Left colon (tissue), 2 donors: ENCODE results near the gene PDE4D. TPM values are rescaled to one million over a fixed set of nuclear protein-coding genes. Genes with fewer than 3 reads are reported as not detected.
A peak's percentile ranks its signal among the peaks of the same experiment; 100 is the strongest.

ENCODE experiments used
- ATAC-seq: fragments of 200-7000 bp; cut with Tn5 transposase; one replicate; pipeline ENCODE4 v1.9.1; 2020; ENCODE audit warnings: mild to moderate bottlenecking, moderate library complexity
- DNase-seq, 2 donors: peaks; one replicate each; pipeline ENCODE4 v3.0.0-alpha.2; 2020
- intact Hi-C, 2 donors: fragments of 100-400 bp; cut with DNase I in 1 of 2; cut with micrococcal nuclease in 1 of 2; formaldehyde crosslinking; loops; one replicate each; pipeline versions ENCODE4 v1.11.2 to v1.14.0; 2022; cut with DNase I, micrococcal nuclease
- total RNA-seq, 2 donors: library from RNA; stranded (reverse); fragmentation: NEBNext Ultra II Directional; extraction: Animal tissue kit (Norgen Biotek cat#: 25700); gene quantifications; one replicate each; pipeline ENCODE4 v1.2.1, GENCODE V29; 2021
- donor health status: DM: no; HTN: no; CAD: no.
- donor health status: DM: yes; HTN: yes; CAD: no.

Gene PDE4D
- total RNA-seq, 2 donors from 2014 or later = 50.6 to 67.8 TPM

DNA sequence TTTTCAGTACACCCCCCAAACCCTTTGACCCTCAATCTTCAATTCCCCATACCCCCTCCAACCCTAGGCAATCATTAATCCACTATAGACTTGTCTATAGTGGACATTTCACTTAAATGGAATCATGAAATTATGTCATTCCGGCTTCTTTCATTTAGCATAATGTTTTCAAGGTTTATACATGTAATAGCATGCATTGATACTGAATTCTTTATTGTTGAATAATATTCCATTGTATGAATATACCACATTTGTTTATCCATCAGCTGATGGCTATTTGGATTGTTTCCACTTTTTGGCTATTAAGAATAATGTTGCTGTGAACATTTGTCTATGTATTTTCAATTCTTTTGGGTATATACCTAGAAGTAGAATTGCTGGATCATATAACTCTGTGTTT is 238.8 kb downstream of the PDE4D start:
- no peak for ATAC-seq
- intact Hi-C loops = no loop called here
- DNase-seq = no peak

DNA sequence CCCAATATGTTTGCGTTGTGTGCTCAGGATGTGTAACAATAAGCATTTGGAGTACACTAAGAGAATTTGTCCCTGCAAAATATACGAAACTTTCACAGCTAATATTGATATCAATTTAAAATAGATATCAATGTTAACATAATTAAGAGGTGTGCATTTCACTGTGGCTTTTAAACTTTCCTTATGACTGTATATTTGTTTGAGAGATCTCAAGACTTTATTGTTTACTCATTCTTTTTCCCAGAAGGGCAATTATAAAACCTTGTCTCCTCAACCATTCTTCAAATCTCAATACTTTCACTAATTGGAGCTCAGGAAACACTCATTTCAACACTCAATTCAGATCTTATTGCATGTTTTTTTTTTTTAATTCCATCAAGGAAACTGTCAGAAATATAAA is 241.1 kb downstream of the PDE4D start:
- intact Hi-C loops = no loop called here
- DNase-seq (no peak), ATAC-seq (no peak)

DNA sequence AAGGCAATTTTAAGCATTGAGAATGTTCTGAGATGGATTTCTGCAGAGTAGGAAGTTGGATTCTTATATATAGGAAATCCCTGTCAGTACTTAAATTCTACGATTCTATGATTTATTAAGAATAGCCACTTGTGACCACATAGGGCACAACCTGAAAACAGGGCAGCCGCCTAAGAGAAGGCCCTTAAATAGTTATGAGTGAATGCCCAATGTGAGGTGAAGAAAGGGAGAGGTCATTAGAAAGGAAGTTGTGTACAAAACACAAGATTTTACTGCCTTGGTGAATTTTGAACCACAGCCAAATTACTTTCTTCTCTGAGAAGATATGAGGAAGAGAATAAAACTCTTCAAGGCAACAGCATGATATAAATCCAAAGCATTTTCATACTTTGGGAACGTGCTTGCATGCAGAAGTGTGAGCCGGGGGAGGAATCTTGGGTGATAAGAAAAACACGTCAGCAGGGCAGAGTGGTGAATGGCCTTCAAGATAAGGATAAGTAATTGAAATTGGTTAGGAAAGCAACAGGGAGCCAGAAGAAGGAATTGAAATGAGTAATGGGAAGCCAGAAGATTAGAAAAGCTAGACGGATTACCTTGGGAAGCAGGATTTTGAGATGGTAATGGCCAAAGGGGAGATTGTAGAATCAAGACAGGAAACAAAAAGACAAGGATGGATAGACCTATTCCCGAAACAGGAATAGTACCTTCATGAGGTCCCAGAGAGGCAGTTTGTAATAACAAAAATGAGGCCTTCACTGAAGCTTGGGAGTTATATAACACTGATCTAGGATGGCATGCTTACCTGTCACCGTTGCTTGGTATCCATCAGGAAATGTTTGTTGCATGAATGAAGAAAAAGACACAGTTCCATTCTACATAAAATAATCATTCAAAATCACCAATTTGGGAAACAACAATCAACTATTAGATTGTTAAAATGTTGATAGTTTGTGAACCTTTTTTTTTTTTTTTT is 244.3 kb downstream of the PDE4D start:
- ATAC-seq = peak; percentile 91
- DNase-seq = peak; percentile 31 to 63
- intact Hi-C loops = no loop called here

DNA sequence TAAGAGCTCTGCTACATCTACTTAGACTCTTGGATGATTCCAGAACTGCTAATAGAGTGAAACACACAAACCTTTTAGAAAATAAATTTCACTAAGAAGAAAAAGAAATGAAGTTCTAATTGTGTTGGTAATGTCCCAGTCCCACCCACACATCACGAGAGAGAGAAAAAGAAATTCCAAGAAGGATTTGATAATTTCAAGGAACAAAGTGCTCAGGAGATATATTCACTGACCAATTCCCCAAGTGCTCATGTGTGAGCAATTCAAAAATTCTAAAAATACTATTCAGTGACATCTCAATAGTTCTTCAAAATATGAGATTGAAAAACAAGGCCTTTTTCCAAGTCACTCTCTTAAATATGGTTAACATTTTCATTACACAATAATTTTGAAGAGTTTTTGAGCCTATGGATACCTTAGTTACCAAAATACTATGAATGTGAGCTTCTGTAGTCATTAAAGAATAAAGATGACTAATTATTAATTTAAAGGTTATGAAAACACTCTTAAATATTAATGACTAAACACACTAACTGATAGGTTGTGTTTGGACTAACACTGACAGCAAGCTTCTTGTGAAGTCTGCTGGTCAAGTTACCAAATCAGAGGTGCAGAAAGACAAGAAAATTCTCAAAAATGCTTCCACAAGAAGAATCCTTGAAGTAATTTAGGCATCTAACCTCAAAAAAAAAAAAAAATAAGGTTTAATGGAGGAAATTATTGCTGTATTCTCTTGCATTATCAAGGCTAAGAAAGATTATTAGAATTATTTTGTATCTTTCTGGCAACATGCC is 245.3 kb downstream of the PDE4D start:
- ATAC-seq (no peak), DNase-seq (no peak)
- intact Hi-C loops = no loop called here

- intact Hi-C loops = no loop called here
- ATAC-seq (no peak), DNase-seq (no peak)
Observed at GRCh38 chr5:59645380-59645779, 248.1 kb downstream of the PDE4D start.

DNA sequence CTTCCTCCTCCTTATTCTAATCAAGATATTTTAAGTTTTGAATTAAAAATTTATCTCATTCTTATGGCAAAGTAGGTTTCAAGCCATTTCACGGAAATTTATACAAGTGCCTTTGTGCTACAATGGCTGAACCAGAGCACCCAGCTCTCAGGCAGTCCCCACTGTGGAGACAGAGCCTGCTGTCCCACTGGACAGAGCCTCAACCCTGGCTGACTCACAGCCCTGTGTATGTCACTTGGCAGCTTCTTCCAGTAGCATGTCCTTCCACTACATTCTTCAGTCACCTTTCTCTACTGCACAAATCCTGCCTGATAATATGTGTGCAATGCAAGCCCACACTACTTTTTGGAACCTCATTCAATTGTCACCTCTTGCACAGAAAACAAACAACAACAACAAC is 253.1 kb downstream of the PDE4D start:
- intact Hi-C loops = no loop called here
- ATAC-seq = no peak
- DNase-seq = no peak

GRCh38 chr5:59637884-59638580 is 255.5 kb downstream of the PDE4D start:
- no peak for DNase-seq
- intact Hi-C loops = no loop called here
- no peak for ATAC-seq

DNA sequence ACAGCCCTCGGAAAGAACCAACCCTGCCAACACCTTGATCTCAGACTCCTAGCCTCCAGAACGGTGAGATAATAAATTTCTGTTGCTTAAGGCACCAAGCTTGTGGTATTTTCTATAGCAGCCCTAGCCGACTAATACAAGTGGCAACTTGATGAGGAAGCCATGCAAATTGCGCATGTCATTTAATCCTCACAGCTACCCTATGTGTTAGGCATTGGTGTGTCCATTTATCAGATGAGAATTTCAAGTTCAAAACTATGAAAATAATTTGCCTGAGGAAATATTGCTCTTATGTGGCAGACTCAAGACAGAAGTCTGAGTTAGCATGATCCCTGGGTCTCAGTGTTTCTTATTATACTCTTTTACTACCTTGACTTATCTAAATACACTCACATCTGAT is 264.0 kb downstream of the PDE4D start:
- intact Hi-C loops = no loop called here
- no peak for ATAC-seq

GRCh38 chr5:59628062-59628828 is 265.3 kb downstream of the PDE4D start:
- DNase-seq (no peak), ATAC-seq (no peak)
- intact Hi-C loops = no loop called here

More for the DNA sequence above, 264.0 kb downstream of the PDE4D start:
- DNase-seq = no peak

GRCh38 chr5:59624898-59625297 is 268.6 kb downstream of the PDE4D start:
- ATAC-seq (peak; percentile 66), DNase-seq (no peak)
- intact Hi-C loops = no loop called here

- ATAC-seq = no peak
- DNase-seq = no peak
- intact Hi-C loops = no loop called here
Observed at GRCh38 chr5:59622848-59623247, 270.7 kb downstream of the PDE4D start.

DNA sequence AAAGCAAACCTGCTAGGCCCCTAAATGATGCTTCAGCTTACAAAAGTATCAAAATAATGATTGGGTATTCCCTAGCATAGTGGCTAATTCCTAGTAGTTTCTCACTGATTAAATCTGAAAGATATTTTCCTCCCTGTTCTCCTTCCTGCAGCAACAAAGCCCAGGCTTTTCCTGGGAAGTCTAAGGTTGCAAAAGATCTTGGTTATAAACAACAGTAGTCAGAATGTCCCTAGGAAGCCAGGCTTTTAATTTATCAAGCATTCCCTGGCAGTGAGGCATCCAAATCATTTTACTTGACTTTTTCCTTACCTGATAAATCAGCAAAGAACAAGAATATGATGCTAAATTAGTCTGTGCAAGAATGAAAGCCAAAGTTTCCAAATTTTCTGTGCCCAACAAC is 272.0 kb downstream of the PDE4D start:
- ATAC-seq (no peak), DNase-seq (no peak)
- intact Hi-C loops = no loop called here

DNA sequence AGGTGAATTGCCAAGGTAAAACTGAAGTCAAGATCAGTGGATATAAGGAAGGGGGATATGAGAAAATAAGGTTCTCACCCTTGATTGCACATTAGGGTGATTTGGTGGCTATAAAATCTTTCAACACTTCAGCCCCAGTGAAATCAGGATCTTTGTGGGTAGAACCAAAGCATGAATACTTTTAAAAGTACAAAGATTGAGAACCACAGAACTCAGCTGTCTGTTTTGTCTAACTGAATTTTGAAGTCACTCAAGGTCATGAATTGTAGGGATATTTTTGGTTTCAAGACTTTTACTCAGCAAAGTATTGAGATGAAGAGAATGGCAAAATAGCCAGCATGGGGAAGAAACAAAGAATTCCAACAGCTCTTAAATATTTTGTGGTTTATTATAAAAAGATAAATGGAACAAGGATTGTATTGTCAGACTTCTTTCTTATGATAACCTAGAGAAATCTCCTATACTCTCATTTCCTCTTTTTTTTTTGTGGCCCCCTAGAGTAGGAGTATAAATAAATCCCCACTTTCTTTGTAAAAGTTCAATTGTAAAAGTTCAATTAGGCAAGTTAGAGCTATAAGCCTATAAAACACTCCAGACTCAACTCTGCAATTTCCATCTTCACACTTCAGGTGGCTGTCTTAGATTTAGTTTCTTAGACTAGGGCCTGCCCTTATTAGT is 272.9 kb downstream of the PDE4D start:
- no peak for DNase-seq
- ATAC-seq = no peak
- intact Hi-C loops = no loop called here

GRCh38 chr5:59618644-59619043 is 274.9 kb downstream of the PDE4D start:
- DNase-seq (no peak), ATAC-seq (no peak)
- intact Hi-C loops = no loop called here

DNA sequence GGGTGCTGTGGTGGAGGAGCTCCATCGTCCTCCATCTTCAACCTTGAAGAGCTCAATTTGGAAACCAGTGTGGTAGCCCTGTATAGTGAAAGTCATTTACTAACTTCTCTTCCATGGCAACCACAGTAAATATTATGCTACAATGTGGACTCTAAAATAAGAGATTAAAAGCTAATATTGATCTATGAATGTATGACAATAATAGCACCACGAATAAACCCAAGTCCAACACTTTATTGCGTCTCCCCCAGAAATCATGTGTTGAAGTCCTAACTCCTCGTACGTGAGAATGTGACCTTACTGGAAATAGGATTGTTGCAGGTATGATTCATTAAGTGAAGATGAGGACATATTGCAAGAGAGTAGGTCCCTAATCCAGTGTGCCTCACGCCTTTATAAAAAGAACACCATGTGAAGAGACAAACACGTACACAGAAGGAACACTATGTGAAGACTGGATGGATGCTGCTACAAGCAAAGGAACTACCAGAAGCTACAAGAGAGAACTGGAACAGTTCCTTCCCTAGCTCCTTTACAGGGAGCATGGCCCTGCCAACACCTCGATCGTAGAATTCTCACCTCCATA is 276.2 kb downstream of the PDE4D start:
- ATAC-seq (peak; percentile 26), DNase-seq (no peak)
- intact Hi-C loops = no loop called here

GRCh38 chr5:59616413-59616812 is 277.1 kb downstream of the PDE4D start:
- ATAC-seq (no peak), DNase-seq (no peak)
- intact Hi-C loops = no loop called here

DNA sequence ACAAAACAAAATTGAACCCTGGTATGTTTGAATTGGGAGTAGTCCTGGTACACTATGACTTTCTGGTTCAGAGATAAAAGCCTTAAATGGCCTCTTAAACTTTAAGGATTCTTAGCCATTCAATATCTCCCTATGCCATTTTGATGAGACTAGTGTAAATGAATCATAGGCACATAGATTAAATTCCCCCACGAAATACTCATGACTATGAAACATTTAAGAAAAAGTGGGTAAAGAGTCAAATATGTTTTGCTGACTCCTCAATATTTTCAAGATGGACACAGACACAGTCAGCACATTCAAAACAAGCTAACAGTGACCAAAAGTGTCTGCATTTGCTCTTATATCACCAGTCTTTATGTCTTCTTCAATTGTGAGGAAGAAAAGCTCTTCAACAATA is 278.3 kb downstream of the PDE4D start:
- ATAC-seq (no peak), DNase-seq (no peak)
- intact Hi-C loops = no loop called here
